Activated CD8-positive, alpha-beta T cell treated with anti-CD3 and anti-CD28 coated beads for 36 hours (primary cell): ENCODE results near the gene UPK3BL1. TPM values are rescaled to one million over a fixed set of nuclear protein-coding genes. Genes with fewer than 3 reads are reported as not detected.
"Not testable (repeated sequence)": the region's sequence is repeated elsewhere in the genome, so short reads cannot be mapped to it uniquely, and the experiment has no call there.

Experiments
- ATAC-seq: fragments of 200-7000 bp; cut with Tn5 transposase; one replicate; pipeline ENCODE4 v1.10.0; 2021; ENCODE audit warnings: mild to moderate bottlenecking, moderate library complexity
- CTCF ChIA-PET: fragments of 350-600 bp; sonication (Branson Sonifier 250); formaldehyde crosslinking; loops from one replicate; lab custom pipeline; 2021; ENCODE audit warnings: antibody characterized with exemption; lab: Charles Lee
- POLR2A ChIA-PET: fragments of 350-600 bp; sonication (Branson Sonifier 250); formaldehyde crosslinking; loops from one replicate; lab custom pipeline; 2021; ENCODE audit warnings: antibody characterized with exemption; lab: Charles Lee
- DNase-seq: peaks from one replicate; pipeline ENCODE4 v3.0.0-alpha.2; 2020
- H3K27ac Mint-ChIP-seq: one replicate; pipeline ENCODE4 v1.8.0; 2021; ENCODE audit warnings: mild to moderate bottlenecking, mixed read lengths
- H3K27me3 Mint-ChIP-seq: one replicate; pipeline ENCODE4 v1.8.0; 2021; ENCODE audit warnings: mixed read lengths
- H3K36me3 Mint-ChIP-seq: one replicate; pipeline ENCODE4 v1.8.0; 2021; ENCODE audit warnings: low read depth, mixed read lengths
- H3K4me1 Mint-ChIP-seq: one replicate; pipeline ENCODE4 v1.8.0; 2021; ENCODE audit warnings: low read depth, mixed read lengths
- H3K4me3 Mint-ChIP-seq: one replicate; pipeline ENCODE4 v1.8.0; 2021; ENCODE audit warnings: mild to moderate bottlenecking, moderate library complexity, mixed read lengths
- H3K9me3 Mint-ChIP-seq: one replicate; pipeline ENCODE4 v1.8.0; 2021; ENCODE audit warnings: mixed read lengths
- intact Hi-C: fragments of 100-400 bp; cut with micrococcal nuclease; formaldehyde crosslinking; loops from one replicate; pipeline ENCODE4 v1.10.0; 2022
- total RNA-seq, 2 experiments: library from RNA; stranded (reverse); gene quantifications; one replicate each; pipeline ENCODE4 v1.2.3, GENCODE V29; 2021

Gene UPK3BL1
- total RNA-seq, 2 experiments from 2014 or later, result 23.8 to 27.8 TPM

GRCh38 chr7:102616507-102617125 lies 26.0 kb downstream of the UPK3BL1 start, which contains the start of gene RASA4:
RASA4 (minus strand) TSS chr7:102616756; CDS start chr7:102616689, 67 bp downstream.
- H3K27me3 Mint-ChIP-seq, CTCF ChIA-PET, H3K27ac Mint-ChIP-seq, H3K4me1 Mint-ChIP-seq, POLR2A ChIA-PET, H3K9me3 Mint-ChIP-seq, H3K4me3 Mint-ChIP-seq, intact Hi-C loops, H3K36me3 Mint-ChIP-seq: not testable (repeated sequence)
- DNase-seq, result peak; percentile 62
- peak; percentile 89 for ATAC-seq

DNA sequence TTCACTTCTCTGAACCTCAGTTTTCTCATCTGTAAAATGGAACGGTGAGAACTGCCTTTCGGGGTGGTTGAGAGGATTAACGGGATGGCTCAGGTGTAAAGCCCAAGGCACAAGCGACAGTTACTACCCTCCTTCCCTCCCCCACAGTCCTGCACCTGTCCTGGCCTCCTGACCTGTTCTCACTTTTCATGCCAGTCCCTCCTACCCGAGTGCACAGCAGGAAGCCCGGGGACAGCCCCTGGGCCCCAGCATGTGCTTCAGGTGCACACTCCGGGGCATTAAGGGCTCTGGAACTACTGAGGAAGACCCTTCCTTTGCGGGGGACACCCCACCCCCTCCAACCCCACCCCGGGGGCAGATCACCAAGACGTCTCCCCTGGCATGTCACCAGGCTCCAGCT lies 26.7 kb downstream of the UPK3BL1 start:
- H3K27me3 Mint-ChIP-seq, intact Hi-C loops, POLR2A ChIA-PET, CTCF ChIA-PET, H3K4me1 Mint-ChIP-seq, H3K27ac Mint-ChIP-seq, DNase-seq, H3K36me3 Mint-ChIP-seq, H3K4me3 Mint-ChIP-seq, H3K9me3 Mint-ChIP-seq: not testable (repeated sequence)
- peak; percentile 48 for ATAC-seq

GRCh38 chr7:102614873-102615272 lies 27.7 kb downstream of the UPK3BL1 start:
- H3K36me3 Mint-ChIP-seq, H3K4me1 Mint-ChIP-seq, H3K27ac Mint-ChIP-seq, POLR2A ChIA-PET, DNase-seq, ATAC-seq, intact Hi-C loops, H3K9me3 Mint-ChIP-seq, CTCF ChIA-PET, H3K27me3 Mint-ChIP-seq, H3K4me3 Mint-ChIP-seq: not testable (repeated sequence)

- POLR2A ChIA-PET, H3K36me3 Mint-ChIP-seq, H3K27ac Mint-ChIP-seq, H3K27me3 Mint-ChIP-seq, H3K9me3 Mint-ChIP-seq, CTCF ChIA-PET, DNase-seq, H3K4me3 Mint-ChIP-seq, intact Hi-C loops, H3K4me1 Mint-ChIP-seq: not testable (repeated sequence)
- peak; percentile 10 for ATAC-seq
These were observed 28.3 kb downstream of the UPK3BL1 start for GRCh38 chr7:102614346-102614697.

- CTCF ChIA-PET, ATAC-seq: not testable (repeated sequence)
These were observed 28.8 kb downstream of the UPK3BL1 start for GRCh38 chr7:102613575-102614345.

GRCh38 chr7:102611675-102612325 lies 30.8 kb downstream of the UPK3BL1 start:
- H3K4me3 Mint-ChIP-seq, CTCF ChIA-PET, H3K27me3 Mint-ChIP-seq, H3K27ac Mint-ChIP-seq, H3K4me1 Mint-ChIP-seq, H3K9me3 Mint-ChIP-seq, POLR2A ChIA-PET, intact Hi-C loops, H3K36me3 Mint-ChIP-seq, ATAC-seq: not testable (repeated sequence)
- DNase-seq, result peak; percentile 14

More at GRCh38 chr7:102613575-102614345, 28.8 kb downstream of the UPK3BL1 start:
- peak; percentile 29 for DNase-seq
- H3K36me3 Mint-ChIP-seq, H3K4me3 Mint-ChIP-seq, H3K4me1 Mint-ChIP-seq, H3K9me3 Mint-ChIP-seq, intact Hi-C loops, H3K27me3 Mint-ChIP-seq, H3K27ac Mint-ChIP-seq, POLR2A ChIA-PET: not testable (repeated sequence)

DNA sequence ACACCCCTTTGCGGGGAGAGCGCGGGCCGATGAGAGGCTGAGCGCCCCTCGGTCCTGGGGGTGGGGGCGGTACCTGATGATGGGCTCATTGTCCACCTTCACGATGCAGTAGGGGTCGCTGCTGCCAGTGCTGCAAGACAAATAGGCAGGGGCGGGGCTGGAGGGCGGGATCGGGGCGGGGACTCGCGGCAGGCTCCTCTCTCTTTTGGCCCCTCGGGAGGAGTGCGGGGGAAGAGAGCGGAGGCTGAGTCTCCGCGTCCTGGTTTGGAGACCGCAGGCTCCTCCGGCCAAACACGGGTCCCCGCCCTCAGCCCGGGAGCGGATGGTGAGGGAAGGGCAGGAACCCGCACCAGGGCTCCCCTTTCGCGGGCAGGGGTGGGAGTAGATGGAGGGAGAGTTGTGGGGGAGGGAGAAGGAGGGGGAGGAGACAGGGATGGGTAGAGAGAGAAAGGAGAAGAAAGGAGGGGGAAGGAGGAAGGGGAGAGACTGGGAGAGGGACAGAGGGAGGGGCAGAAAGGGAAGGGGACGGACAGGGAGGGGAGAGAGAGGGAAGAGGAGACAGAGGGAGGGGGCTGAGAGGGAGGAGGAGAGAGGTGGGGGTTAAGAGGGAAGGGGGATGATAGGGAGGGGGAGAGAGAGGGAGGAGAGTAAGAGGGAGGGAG lies 31.4 kb downstream of the UPK3BL1 start:
- H3K27me3 Mint-ChIP-seq, intact Hi-C loops, POLR2A ChIA-PET: not testable (repeated sequence)

GRCh38 chr7:102610441-102610840 lies 32.1 kb downstream of the UPK3BL1 start:
- H3K36me3 Mint-ChIP-seq, POLR2A ChIA-PET, ATAC-seq, H3K4me3 Mint-ChIP-seq, H3K27me3 Mint-ChIP-seq, H3K4me1 Mint-ChIP-seq, intact Hi-C loops, DNase-seq, CTCF ChIA-PET, H3K27ac Mint-ChIP-seq, H3K9me3 Mint-ChIP-seq: not testable (repeated sequence)

More for the DNA sequence above, 31.4 kb downstream of the UPK3BL1 start:
- ATAC-seq, result peak; percentile 72
- H3K4me1 Mint-ChIP-seq, H3K9me3 Mint-ChIP-seq, H3K36me3 Mint-ChIP-seq, H3K4me3 Mint-ChIP-seq, CTCF ChIA-PET, H3K27ac Mint-ChIP-seq, DNase-seq: not testable (repeated sequence)

GRCh38 chr7:102609734-102610133 lies 32.9 kb downstream of the UPK3BL1 start:
- H3K4me1 Mint-ChIP-seq, intact Hi-C loops, H3K27me3 Mint-ChIP-seq, CTCF ChIA-PET, H3K27ac Mint-ChIP-seq, POLR2A ChIA-PET, ATAC-seq, DNase-seq, H3K4me3 Mint-ChIP-seq, H3K9me3 Mint-ChIP-seq, H3K36me3 Mint-ChIP-seq: not testable (repeated sequence)

GRCh38 chr7:102606848-102607247 lies 35.7 kb downstream of the UPK3BL1 start:
- H3K4me3 Mint-ChIP-seq, H3K27me3 Mint-ChIP-seq, H3K9me3 Mint-ChIP-seq, H3K4me1 Mint-ChIP-seq, ATAC-seq, H3K36me3 Mint-ChIP-seq, CTCF ChIA-PET, H3K27ac Mint-ChIP-seq, POLR2A ChIA-PET, intact Hi-C loops, DNase-seq: not testable (repeated sequence)

- H3K27me3 Mint-ChIP-seq, H3K9me3 Mint-ChIP-seq, ATAC-seq, H3K4me3 Mint-ChIP-seq, POLR2A ChIA-PET, intact Hi-C loops, H3K27ac Mint-ChIP-seq, DNase-seq, H3K4me1 Mint-ChIP-seq, CTCF ChIA-PET, H3K36me3 Mint-ChIP-seq: not testable (repeated sequence)
These were observed 38.0 kb downstream of the UPK3BL1 start for GRCh38 chr7:102604431-102605145.
